Neuron (in vitro differentiated cells): ENCODE results near the gene EPHB3.

Source experiments
- H2AFZ ChIP-seq: one replicate; pipeline ENCODE4 v1.6.1; 2013; ENCODE audit warnings: low read depth, mild to moderate bottlenecking, inconsistent platforms, low read length, moderate library complexity
- H3K27me3 ChIP-seq: one replicate; pipeline ENCODE4 v1.6.1; 2013; ENCODE audit warnings: low read length; ENCODE audit not compliant: insufficient read depth
- H3K36me3 ChIP-seq: one replicate; pipeline ENCODE4 v1.6.1; 2013; ENCODE audit warnings: low read length; ENCODE audit not compliant: insufficient read depth
- H3K4me1 ChIP-seq: one replicate; pipeline ENCODE4 v1.6.1; 2013; ENCODE audit warnings: low read length; ENCODE audit not compliant: insufficient read depth
- H3K4me3 ChIP-seq: 2 replicates; pipeline ENCODE4 v1.5.1; 2013; ENCODE audit warnings: mild to moderate bottlenecking, low read length, moderate library complexity
- H3K9me3 ChIP-seq: one replicate; pipeline ENCODE4 v1.6.1; 2013; ENCODE audit warnings: low read length

Gene EPHB3

DNA sequence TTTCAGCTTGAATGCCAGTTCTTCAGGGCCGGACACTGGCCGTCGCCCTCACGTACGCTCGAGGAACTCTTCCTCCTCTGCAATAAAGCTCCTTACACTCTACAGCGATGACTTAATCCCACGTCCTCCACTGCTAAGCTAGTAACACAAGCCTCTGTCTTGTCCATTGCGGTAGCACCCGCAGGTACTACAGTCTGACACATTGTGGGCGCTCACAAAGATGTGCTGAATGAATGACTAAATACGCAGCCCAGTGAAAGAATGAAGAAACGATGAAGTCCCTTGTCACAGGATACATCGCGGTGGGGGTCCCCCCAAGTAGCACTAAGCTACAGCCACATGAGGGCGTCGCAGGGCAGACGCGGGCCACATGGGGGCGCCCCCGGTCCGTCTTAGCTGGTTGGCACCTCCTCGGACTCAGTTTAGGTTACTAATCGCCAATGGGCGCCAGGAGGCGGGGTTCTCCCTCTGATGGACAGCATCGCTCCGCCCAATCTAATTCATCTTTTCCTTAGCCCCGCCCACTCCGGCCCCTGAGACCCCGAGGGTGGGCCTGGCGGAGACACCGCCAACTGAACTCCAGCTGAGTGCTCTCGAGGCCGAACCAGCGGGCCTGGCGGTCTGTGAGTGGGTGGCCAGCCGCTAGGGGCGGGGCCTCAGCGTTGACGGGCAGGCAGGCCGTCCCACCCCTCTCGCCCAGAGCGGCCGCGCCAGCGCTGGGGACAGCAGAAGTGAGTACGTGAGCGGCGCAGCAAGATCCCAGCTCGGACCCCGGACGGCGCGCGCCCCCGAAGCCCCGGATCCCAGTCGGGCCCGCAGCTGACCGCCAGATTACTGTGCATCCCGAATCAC is at the start of gene EPHB3:
Gene EPHB3, plus strand, starts transcription at position 725 of the 852 bp plus-strand sequence. CDS start 451 bp downstream, outside the sequence.
- peak within 1 kb of the TSS; percentile 58 for H3K4me3 ChIP-seq
- H3K36me3 ChIP-seq = no peaks in the 10 kb centered on the region
- H3K9me3 ChIP-seq = no peaks in the 10 kb centered on the region
- peaks cover 27% of the 10 kb centered on the region for H3K27me3 ChIP-seq
- H2AFZ ChIP-seq = no peak within 1 kb of the TSS
- peaks cover 41% of the 10 kb centered on the region for H3K4me1 ChIP-seq

DNA sequence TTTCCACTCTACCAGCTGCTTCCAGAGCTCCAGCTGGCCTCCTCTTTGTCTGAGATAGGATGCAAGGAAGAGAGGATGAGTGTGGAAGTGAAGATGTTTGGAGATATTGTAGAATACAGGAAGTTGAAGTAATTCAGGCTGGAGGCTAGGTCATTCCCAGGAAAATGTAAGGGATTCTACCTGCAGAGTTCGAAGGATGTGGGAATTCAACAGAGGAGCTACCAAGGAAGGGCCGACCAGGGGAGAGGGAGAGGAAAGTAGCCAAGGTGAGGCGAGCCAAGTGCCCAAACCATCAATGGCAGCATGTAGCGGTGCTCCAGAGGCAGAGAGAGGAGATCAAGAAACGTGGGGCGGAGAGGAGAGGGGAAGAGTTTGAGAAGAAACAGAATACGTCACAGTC is 49.0 kb upstream of the EPHB3 start:
- no peaks in the 10 kb centered on the region for H3K36me3 ChIP-seq
- H3K27me3 ChIP-seq = peaks cover 57% of the 10 kb centered on the region
- H3K4me1 ChIP-seq = peaks cover 5% of the 10 kb centered on the region
- no peak overlapping the region for H2AFZ ChIP-seq
- H3K9me3 ChIP-seq = peaks cover 6% of the 10 kb centered on the region
- no peak overlapping the region for H3K4me3 ChIP-seq

DNA sequence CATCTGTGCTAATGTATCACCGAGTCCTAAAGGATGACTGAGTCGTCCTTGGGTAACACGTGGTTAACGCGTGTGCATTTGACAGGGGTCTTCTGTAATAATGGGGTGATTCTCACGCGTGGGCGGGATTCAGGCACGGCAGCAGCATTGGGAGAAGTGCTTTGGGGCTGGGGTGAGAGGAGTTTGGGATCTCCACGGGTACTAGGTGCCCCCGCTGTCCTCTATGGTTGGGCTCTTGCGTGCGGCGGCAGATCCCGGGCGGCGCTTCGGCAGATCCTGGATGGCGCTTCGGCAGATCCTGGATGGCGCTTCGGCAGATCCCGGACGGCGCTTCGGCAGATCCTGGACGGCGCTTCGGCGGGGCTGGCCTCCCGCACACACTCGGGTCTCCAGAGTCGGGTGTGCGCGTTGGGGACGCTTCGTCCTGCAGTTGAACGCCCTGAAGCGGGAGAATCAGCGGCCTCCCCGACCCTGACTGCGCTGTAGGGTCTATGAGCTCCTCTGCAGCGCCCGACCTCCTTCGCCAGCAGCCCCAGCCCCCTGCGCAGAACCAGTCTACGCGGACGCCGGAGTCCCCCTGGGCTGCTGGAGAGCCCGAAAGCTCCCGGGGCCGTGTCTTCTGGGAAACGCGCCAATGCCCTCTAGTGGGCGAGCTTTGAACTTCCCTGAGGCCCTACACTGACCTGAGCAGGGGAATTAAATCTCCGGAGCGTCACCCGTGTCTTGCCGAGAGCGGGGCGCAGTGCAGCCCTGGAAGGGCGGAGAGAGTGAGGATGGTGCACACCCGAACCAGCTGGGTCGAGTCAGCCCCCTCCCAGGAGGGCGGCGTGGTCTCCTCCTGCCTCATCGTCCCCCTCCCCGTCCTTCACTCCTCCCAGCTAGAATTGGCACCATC is 48.1 kb upstream of the EPHB3 start:
- peaks cover 5% of the 10 kb centered on the region for H3K4me1 ChIP-seq
- peaks cover 54% of the 10 kb centered on the region for H3K27me3 ChIP-seq
- peak overlapping the region; percentile 81 for H2AFZ ChIP-seq
- no peaks in the 10 kb centered on the region for H3K36me3 ChIP-seq
- H3K4me3 ChIP-seq = no peak overlapping the region
- peaks cover 6% of the 10 kb centered on the region for H3K9me3 ChIP-seq

DNA sequence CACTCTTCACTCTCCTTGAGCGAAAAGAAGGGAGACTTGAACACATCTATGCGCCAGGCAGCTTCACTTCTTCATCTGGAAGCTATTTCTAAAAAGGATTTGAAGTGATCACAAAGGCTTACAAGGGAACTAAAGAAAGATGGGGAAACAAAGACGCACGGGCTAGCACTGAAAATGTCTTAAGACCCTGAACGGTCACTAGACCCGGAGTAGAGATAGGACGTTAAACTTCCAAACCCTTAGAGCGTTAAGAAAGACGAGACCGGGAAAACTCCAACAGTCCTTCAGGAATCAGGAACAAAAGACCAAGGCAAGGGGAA is 47.5 kb upstream of the EPHB3 start:
- Histone ChIP-seq H3K4me3 (no peak overlapping the region), H3K4me1 (peaks cover 5% of the 10 kb centered on the region), H3K27me3 (peaks cover 50% of the 10 kb centered on the region), H3K36me3 (no peaks in the 10 kb centered on the region), H2AFZ (no peak overlapping the region), H3K9me3 (peaks cover 6% of the 10 kb centered on the region)

DNA sequence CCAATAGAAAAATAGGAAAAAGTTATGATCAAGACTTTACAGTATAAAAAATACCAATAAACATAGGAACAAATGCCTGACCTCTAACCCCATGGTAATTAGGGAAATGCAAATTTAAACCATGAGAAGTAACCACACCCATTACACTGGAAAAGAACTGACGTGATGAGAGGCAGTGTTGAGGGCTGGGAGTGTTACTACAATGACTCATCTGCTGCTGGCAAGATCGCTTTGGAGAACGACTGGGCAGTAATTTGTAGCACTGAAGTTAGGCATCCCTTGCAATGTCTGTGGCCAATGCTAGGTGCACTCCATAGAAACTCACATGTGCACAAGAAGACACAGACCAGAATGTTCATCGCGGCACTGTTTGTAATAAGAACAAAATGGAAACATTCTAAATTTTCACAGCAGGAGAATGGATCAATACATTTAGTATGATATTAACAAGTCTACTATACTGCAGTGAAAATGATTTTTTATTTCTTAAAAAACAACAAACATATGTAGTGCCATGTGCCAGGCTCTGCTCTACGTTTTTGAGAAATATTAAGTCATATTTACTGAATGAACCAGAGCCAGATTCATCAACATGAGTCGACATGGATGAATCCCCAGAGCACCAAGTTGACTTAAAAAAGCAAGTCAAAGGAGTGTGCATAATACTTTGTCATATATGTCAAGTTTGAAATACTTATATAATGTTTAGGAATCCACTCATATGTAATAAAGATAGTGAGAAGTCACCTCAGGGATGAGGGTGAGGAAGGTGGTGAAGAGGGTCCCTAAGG is 37.6 kb upstream of the EPHB3 start:
- H3K4me1 ChIP-seq = peaks cover 7% of the 10 kb centered on the region
- H3K36me3 ChIP-seq = no peaks in the 10 kb centered on the region
- H3K27me3 ChIP-seq = peaks cover 52% of the 10 kb centered on the region
- no peaks in the 10 kb centered on the region for H3K9me3 ChIP-seq
- H3K4me3 ChIP-seq = no peak overlapping the region
- H2AFZ ChIP-seq = no peak overlapping the region

DNA sequence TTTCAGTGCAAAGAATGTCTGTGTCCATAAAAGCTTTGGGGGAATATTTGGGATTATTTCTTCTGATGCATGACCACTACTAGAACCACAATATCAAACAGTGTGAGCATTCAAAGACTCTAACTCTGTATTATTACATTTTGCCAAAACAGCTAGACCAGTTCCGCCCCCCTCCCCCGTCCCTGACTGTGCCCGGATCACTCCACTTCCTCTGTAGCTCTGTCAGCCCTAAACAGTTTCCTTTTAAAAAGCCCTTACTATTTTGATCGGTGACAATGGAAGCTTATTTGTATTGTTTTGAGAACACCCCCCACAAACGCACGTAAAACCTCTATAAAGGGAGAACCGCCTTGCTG is 36.6 kb upstream of the EPHB3 start:
- Histone ChIP-seq H3K36me3 (no peaks in the 10 kb centered on the region), H3K9me3 (no peaks in the 10 kb centered on the region), H3K4me3 (peak overlapping the region; percentile 19), H2AFZ (peak overlapping the region; percentile 68), H3K27me3 (peaks cover 52% of the 10 kb centered on the region), H3K4me1 (peaks cover 7% of the 10 kb centered on the region)

DNA sequence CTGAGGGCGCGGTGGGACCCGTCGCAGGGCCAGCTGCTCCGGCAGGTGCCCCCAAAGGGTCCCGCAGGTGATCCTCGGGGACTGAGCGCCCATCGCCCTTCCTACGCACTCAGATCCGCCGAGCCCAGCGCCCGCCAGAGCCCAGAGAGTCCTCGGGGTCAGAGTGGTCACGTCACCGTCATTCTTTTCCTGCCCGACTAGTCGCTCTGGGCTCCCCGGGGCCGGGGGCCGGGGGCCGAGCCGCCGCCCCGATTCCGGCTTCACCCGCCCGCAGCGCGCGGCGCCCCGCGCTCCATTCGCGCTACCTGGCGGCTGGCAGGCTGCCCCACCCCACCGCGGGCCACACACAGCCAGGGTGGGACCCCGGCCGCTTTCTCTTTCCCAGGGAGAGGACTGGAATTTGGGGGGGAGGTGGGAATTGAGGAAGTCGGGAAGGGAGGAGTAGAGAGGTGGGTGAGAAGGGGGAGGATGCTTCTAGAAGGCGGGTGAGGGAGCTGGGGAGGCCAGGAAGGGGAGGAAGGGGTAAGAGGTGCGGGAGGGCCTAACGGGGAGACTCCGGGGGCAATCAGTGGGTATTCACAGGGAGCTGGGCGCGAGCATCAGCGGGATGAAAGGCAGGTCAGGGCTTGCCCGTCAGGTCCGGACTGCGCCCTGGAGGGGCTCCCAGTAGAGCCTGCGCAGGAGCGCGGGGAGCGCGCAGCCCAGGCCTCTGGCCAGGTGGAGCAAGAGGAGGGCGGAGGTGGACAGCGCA is 36.1 kb upstream of the EPHB3 start:
- no peaks in the 10 kb centered on the region for H3K9me3 ChIP-seq
- H3K4me3 ChIP-seq = peak overlapping the region; percentile 19
- H3K4me1 ChIP-seq = peaks cover 7% of the 10 kb centered on the region
- H3K36me3 ChIP-seq = no peaks in the 10 kb centered on the region
- H2AFZ ChIP-seq = peak overlapping the region; percentile 68
- peaks cover 52% of the 10 kb centered on the region for H3K27me3 ChIP-seq

DNA sequence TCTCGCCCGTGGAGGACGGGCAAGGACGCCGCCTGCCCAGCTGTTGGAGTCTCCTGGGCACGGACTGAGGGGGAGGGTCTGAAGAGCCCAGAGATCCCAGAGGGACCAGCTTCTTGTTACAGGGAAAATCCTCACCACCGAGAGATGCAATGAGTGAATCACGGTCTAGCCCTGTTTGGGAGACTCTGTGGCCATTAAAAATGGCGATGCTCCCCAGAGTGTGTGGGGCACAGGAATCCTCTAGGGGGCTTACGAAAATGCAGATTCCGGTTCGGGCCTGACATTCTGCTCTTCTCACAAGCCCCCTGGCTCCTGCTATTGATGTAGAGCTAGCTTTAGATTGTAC is 35.5 kb upstream of the EPHB3 start:
- no peaks in the 10 kb centered on the region for H3K9me3 ChIP-seq
- peaks cover 52% of the 10 kb centered on the region for H3K27me3 ChIP-seq
- H3K4me3 ChIP-seq = peak overlapping the region; percentile 19
- no peaks in the 10 kb centered on the region for H3K36me3 ChIP-seq
- peak overlapping the region; percentile 68 for H2AFZ ChIP-seq
- peaks cover 7% of the 10 kb centered on the region for H3K4me1 ChIP-seq

DNA sequence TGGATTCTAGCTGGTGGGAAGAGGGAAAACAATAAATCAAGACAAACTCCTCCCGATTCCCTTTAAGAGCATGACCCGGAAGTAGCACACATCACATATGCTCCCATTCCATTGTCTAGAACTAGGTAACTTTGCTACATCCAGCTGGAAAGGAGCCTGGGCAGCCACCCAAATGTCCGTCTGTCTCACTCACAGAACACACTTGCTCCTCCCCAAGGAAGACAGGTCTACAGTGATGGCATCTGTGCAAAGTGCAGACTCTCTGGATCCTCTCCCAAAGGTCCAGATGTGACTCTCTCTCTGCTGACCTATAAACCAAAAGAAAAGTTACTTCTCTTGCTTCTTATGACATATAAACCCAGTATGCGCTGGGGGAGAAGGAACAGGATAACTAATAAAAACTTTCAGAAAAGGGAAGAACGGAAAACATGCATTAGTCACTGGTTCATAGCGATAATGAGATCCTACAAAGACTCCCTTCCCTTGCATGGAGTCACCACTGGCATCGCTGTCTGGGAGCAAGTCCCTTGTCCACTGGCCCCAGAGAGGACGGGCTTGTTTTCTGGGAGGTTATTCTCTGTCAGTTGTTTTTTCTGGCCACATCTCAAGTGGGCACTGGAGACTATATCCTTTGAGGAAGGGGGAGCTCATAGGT is 29.8 kb upstream of the EPHB3 start:
- no peak overlapping the region for H2AFZ ChIP-seq
- peaks cover 13% of the 10 kb centered on the region for H3K27me3 ChIP-seq
- H3K4me3 ChIP-seq = no peak overlapping the region
- no peaks in the 10 kb centered on the region for H3K4me1 ChIP-seq
- H3K36me3 ChIP-seq = no peaks in the 10 kb centered on the region
- no peaks in the 10 kb centered on the region for H3K9me3 ChIP-seq

DNA sequence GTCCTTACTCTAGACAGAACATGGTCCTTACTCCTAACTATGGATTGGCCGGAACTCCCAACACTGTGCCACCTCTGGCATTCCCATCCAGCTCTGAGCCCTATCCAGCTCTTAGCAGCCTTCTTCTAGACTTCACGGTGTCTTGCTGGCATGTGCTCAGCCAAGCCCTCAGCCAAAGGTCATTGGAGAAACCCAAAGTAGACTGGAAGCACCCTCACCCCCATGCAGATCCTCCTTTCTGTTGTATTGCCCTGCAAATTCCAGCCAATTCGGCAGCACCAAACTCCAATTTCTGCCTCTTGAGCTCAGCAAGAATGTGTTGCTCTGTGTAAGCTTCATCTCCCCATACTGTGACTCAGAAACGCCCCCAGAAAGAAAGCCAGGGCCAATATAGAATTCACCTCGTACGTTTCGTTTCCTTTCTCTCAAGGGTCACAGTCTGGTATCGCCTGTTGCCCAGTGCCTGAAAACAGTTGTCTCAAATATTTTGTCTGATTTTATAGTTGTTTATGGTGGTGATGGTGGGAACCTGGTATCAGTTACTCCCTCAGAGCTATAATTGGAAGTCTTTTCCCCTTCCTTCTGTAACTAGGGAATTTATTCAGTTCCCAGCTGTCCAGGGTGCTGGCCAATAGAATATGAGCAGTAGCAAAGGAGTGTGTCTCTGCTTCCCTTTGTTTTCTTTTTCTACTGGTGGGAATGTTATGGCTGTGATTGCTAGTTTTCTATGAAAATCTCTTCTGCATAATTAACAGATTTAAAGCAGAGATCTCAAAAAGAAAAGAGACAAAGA is 28.4 kb upstream of the EPHB3 start:
- Histone ChIP-seq H3K4me3 (no peak overlapping the region), H3K36me3 (no peaks in the 10 kb centered on the region), H3K9me3 (no peaks in the 10 kb centered on the region), H2AFZ (no peak overlapping the region), H3K4me1 (no peaks in the 10 kb centered on the region), H3K27me3 (peaks cover 19% of the 10 kb centered on the region)

DNA sequence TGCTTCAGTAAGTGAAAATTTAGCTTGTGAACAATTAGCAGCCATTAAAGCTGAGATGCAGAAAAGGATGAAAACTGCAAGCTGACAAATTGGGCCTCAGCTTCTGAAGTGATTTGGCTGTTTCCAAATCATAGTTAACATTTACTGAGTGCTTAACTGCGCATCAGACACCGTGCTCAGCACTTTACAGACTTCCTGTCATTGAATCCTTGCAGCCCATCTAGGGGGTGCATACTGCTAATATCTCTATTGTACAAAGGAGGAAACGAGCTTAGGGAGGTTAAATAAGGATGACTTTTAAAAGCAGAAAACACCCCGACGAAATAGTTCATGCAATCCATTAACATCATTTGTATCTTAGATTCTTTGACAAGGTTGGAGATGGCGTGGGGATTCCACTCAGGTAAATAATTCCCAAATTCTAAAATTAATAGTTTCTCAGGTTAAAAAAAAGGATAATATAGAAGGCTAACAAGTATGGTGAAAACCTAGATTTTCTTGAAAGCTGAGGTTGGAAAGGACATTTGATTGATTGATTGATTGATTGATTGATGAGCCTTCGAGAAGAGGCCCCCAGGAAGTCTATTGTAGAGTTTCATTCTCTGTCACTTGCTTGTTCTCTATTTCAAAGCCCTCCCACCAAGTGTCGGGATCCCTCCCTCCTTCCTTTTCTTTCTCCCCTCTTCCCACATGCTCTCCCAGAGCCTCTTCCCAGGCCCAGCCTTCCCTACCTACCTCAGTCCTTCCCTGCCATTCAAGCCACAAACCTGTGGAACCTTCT is 23.5 kb upstream of the EPHB3 start:
- Histone ChIP-seq H3K36me3 (no peaks in the 10 kb centered on the region), H3K27me3 (peaks cover 28% of the 10 kb centered on the region), H3K4me3 (no peak overlapping the region), H3K4me1 (no peaks in the 10 kb centered on the region), H2AFZ (no peak overlapping the region), H3K9me3 (no peaks in the 10 kb centered on the region)
